ENCODE data around the gene EIF4EBP3.
"Not testable (repeated sequence)": the region's sequence is repeated elsewhere in the genome, so short reads cannot be mapped to it uniquely, and the experiment has no call there.

Gene EIF4EBP3

DNA sequence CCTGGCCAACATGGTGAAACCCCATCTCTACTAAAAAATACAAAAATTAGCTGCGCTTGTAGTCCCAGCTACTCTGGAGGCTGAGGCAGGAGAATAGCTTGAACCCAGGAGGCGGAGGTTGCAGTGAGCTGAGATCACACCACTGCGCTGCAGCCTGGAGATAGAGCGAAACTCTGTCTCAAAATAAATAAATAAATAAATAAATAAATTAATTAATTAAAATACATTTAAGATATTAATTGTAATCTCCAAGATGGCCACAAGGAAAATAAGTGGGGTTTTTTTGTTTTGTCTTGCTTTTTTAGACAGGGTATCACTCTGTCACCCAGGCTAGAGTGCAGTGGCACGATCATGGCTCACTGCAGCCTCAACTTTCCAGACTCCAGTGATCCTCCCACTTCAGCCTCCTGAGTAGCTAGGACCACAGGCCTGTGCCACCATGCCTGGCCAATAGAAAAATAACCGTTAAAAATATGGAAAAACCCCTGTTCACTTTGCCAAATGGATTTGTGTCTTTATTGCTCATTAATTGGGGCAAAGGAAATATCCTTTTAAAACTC is 31.8 kb downstream of the EIF4EBP3 start:
- not testable (repeated sequence) for DNase-seq

- DNase-seq, result no peak
These were observed 40.0 kb downstream of the EIF4EBP3 start for GRCh38 chr5:140587495-140587894.

DNA sequence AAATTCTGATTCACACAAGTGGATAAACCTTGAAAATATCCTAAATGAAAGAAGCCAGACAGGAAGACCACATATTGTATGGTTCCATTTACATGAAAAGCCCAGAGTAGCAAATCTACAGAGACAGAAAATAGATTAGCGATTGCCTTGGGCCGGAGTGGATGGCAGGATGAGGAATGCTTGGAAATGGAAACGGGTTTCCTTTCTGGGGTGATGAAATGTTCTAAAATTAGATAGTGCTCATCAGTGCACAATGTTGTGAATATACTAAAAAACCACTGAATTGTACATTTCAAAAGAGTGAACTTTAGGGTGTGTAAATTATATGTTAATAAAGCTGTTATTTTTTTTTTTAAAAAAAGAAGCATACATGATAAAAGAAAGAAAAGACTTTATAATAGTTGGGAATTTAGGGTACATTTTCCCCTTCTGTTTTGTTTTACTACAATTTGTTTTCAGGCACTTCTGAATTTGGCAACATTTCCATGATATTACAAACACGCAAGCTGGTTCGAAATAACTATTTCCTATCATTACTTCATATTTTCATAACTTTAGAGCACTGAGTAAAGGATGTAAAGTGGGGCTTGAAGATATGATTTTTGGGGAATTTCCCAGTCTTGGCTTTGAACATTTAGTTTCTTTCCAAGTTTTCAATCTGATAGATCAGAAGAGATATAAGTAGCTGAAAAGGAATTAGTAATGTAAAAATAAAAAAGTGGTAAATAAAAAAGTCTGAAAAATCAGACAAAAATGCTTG is 41.0 kb downstream of the EIF4EBP3 start:
- no peak for DNase-seq

GRCh38 chr5:140590861-140591260 is 43.4 kb downstream of the EIF4EBP3 start:
- DNase-seq, result no peak

DNA sequence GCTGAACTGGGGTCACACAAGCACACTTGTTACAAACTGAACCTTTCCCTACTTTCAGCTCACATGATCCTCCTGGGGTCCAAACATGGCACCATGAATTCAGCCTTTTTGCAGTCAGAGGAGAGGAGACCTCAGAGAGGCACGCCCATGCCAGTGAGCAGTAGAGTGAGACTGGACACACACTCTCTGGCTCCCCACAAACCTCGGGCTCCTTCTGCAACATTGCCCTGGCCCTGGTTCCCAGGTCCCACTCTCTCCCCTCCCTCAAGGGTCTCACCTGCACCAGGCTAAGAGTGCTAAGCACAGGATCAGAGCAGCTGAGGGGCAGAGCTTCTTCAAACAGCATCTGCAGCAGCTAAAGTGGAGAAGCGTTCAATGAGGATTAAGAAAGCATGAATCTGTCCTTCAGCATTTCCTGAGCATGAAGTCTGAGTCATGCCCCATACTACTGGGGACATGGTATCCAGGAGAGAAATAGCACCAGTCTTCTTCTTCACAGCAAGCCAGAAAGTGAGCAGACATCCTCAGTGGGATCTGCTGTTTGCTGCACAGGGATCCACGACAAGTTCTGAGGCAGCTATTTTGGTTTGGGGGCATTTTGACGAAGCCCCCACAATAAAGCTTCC is 44.4 kb downstream of the EIF4EBP3 start:
- no peak for DNase-seq

- DNase-seq, result not testable (repeated sequence)
These were observed 45.6 kb downstream of the EIF4EBP3 start for GRCh38 chr5:140593070-140593469.

DNA sequence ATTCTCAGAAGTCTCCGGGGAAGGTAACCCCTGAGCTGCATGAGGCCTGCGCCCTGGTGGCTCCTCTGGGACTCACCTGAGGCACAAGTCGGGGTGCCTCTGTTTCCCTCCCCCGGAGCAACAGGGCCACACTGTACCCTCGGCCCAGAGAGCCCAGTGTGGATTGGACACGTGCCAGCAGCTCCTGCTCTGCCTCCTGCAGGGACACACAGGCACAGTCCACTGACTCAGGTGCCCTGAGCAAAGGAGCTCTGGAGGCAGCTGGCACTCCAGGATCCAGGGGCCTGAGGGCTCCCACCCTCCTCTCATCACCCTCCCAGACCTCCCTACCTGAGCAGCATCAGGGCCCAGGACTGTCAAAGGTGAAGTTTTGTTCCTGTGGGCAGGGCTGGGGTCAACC is 46.7 kb downstream of the EIF4EBP3 start:
- DNase-seq, result no peak

GRCh38 chr5:140595538-140596300 is 48.3 kb downstream of the EIF4EBP3 start:
- DNase-seq, result no peak

DNA sequence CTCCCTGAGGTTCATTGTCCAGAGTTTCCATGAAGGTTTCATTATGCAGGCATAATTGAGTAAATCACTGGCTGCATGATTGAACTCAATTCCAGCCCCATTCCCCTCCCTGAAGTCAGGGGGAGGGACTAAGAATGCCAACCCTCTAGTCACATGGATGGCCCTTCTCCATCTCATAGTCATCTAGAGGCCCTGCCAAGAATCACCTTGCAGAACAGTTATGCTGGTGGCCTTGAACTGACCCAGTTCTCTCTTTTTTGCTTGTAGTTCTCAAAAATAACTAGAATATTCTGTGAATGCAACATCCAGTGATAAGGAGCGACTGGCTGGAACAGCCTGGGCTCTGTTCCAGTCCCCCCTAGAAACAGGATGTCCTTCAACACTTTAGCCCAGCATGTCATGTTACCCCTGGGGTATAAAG is 48.9 kb downstream of the EIF4EBP3 start:
- DNase-seq, result no peak

DNA sequence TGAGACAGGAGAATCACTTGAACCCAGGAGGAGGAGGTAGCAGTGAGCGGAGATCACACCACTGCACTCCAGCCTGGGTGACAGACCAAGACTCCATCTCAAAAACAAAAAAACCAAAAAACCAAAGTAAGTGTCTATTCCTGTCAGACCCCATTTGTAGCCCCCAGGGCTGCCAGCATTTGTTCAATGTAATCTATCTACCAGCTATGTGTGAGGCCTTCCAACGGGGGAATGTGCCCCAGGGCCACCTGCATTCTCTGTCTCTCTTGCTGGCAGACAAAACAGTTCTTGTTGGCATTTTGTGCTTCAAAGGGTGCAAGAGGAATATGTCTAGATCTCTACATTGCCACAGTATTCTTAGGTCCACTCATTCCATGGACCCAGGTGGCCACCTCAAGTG is 51.4 kb downstream of the EIF4EBP3 start:
- DNase-seq, result no peak

Measured in activated gamma-delta T cell treated with Interleukin-2 at 50 U/mL for 16 hours (primary cell).